Neural progenitor cell (in vitro differentiated cells): ENCODE results near the gene NABP1. TPM values are rescaled to one million over a fixed set of nuclear protein-coding genes. Genes with fewer than 3 reads are reported as not detected.

Experiments
- DNase-seq: peaks from one replicate; pipeline ENCODE4 v3.0.0-alpha.2; 2016; ENCODE audit warnings: low spot score
- H2AFZ ChIP-seq: fragments of 200-600 bp; sonication (generic); replicated peaks from 2 replicates; pipeline ENCODE4 v1.6.1; 2016; ENCODE audit warnings: antibody characterized with exemption
- H3F3A ChIP-seq: fragments of 200-600 bp; sonication (generic); 2 replicates; pipeline ENCODE4 v1.6.1; 2016; ENCODE audit warnings: antibody characterized with exemption, low read depth
- H3K27ac ChIP-seq: fragments of 200-600 bp; sonication (generic); 2 replicates; pipeline ENCODE4 v1.5.1; 2016; ENCODE audit warnings: mild to moderate bottlenecking
- H3K27me3 ChIP-seq: fragments of 200-600 bp; sonication (generic); 2 replicates; pipeline ENCODE4 v1.6.1; 2016; ENCODE audit warnings: mild to moderate bottlenecking, moderate library complexity
- H3K36me3 ChIP-seq: fragments of 200-600 bp; sonication (generic); 2 replicates; pipeline ENCODE4 v1.5.1; 2016
- H3K4me1 ChIP-seq: fragments of 200-600 bp; sonication (generic); 2 replicates; pipeline ENCODE4 v1.6.1; 2016; ENCODE audit warnings: mixed run types
- H3K4me2 ChIP-seq: fragments of 200-600 bp; sonication (generic); 2 replicates; pipeline ENCODE4 v1.6.1; 2016
- H3K4me3 ChIP-seq: fragments of 200-600 bp; sonication (generic); 2 replicates; pipeline ENCODE4 v1.5.1; 2016
- H3K79me2 ChIP-seq: fragments of 200-600 bp; sonication (generic); 2 replicates; pipeline ENCODE4 v1.6.1; 2016; ENCODE audit warnings: low read depth
- H3K9ac ChIP-seq: fragments of 200-600 bp; sonication (generic); 2 replicates; pipeline ENCODE4 v1.6.1; 2016
- H3K9me3 ChIP-seq: fragments of 200-600 bp; sonication (generic); 2 replicates; pipeline ENCODE4 v1.5.1; 2016; ENCODE audit warnings: low read depth
- H4K20me1 ChIP-seq: fragments of 200-600 bp; sonication (generic); 2 replicates; pipeline ENCODE4 v1.6.1; 2016; ENCODE audit warnings: low read depth
- H3K27ac Mint-ChIP-seq: 3 replicates; pipeline ENCODE4 v1.8.0; 2021; ENCODE audit warnings: mixed read lengths
- H3K27me3 Mint-ChIP-seq: 2 replicates; pipeline ENCODE4 v1.8.0; 2022; ENCODE audit warnings: low read depth, mild to moderate bottlenecking, inconsistent platforms, moderate library complexity, mixed read lengths; ENCODE audit not compliant: insufficient read depth
- H3K36me3 Mint-ChIP-seq: 3 replicates; pipeline ENCODE4 v1.8.0; 2021; ENCODE audit warnings: mixed read lengths
- H3K4me1 Mint-ChIP-seq: 3 replicates; pipeline ENCODE4 v1.8.0; 2021; ENCODE audit warnings: mixed read lengths
- H3K4me3 Mint-ChIP-seq: 3 replicates; pipeline ENCODE4 v1.8.0; 2021; ENCODE audit warnings: mild to moderate bottlenecking, moderate library complexity, mixed read lengths
- H3K9me3 Mint-ChIP-seq: 3 replicates; pipeline ENCODE4 v1.8.0; 2020; ENCODE audit warnings: mixed read lengths
- CTCF ChIP-seq: fragments of 200-600 bp; sonication (generic); IDR thresholded peaks from 2 replicates; pipeline ENCODE4 v1.5.1; 2017; ENCODE audit warnings: antibody characterized with exemption, mild to moderate bottlenecking
- EZH2 ChIP-seq: fragments of 200-600 bp; sonication (generic); IDR thresholded peaks from 2 replicates; pipeline ENCODE4 v1.6.1; 2017; ENCODE audit warnings: antibody characterized with exemption, mild to moderate bottlenecking, moderate library complexity
- EZH2phosphoT487 ChIP-seq: fragments of 200-600 bp; sonication (generic); IDR thresholded peaks from 2 replicates; pipeline ENCODE4 v1.6.1; 2017; ENCODE audit warnings: antibody characterized with exemption
- total RNA-seq: library from RNA; depleted of rRNA; stranded (reverse); fragments of >200 nt; gene quantifications from 2 replicates; pipeline ENCODE4 v1.2.3, GENCODE V29; 2015; ENCODE audit warnings: low replicate concordance

The NABP1 gene
- total RNA-seq, 1 donor from 2014 or later, result 2.8 TPM

- Mint-ChIP-seq H3K4me1 (peaks cover 9% of the 10 kb centered on the region), H3K27ac (no peak overlapping the region), H3K4me3 (no peak overlapping the region), H3K27me3 (peaks cover 2% of the 10 kb centered on the region), H3K36me3 (no peaks in the 10 kb centered on the region), H3K9me3 (no peaks in the 10 kb centered on the region)
- peaks cover 17% of the 10 kb centered on the region for H3K4me1 ChIP-seq
- H3K4me2 ChIP-seq, result no peak overlapping the region
- no peak overlapping the region for H3K4me3 ChIP-seq
- H3K9ac ChIP-seq, result no peak overlapping the region
- peaks cover 13% of the 10 kb centered on the region for H3F3A ChIP-seq
- no peak overlapping the region for H2AFZ ChIP-seq
- H3K27ac ChIP-seq, result no peak overlapping the region
- H3K36me3 ChIP-seq, result no peaks in the 10 kb centered on the region
- no peaks in the 10 kb centered on the region for H3K9me3 ChIP-seq
- no peaks in the 10 kb centered on the region for H3K79me2 ChIP-seq
- no peaks in the 10 kb centered on the region for H3K27me3 ChIP-seq
- TF ChIP-seq EZH2phosphoT487, result no peak
- no peak for TF ChIP-seq CTCF
- no peak for TF ChIP-seq EZH2
- no peak for DNase-seq
- no peaks in the 10 kb centered on the region for H4K20me1 ChIP-seq
Measured at GRCh38 chr2:191635333-191636234, 42.4 kb upstream of the NABP1 start.

- TF ChIP-seq EZH2phosphoT487 (no peak), CTCF (no peak), EZH2 (no peak)
- no peak overlapping the region for H3K9ac ChIP-seq
- no peak overlapping the region for H3K27ac ChIP-seq
- H3F3A ChIP-seq, result peaks cover 13% of the 10 kb centered on the region
- H3K27me3 ChIP-seq, result no peaks in the 10 kb centered on the region
- H3K4me1 Mint-ChIP-seq, result peaks cover 9% of the 10 kb centered on the region
- no peaks in the 10 kb centered on the region for H3K79me2 ChIP-seq
- H4K20me1 ChIP-seq, result no peaks in the 10 kb centered on the region
- DNase-seq, result no peak
- no peak overlapping the region for H3K4me3 ChIP-seq
- no peaks in the 10 kb centered on the region for H3K9me3 Mint-ChIP-seq
- H3K27me3 Mint-ChIP-seq, result peaks cover 2% of the 10 kb centered on the region
- no peak overlapping the region for H3K27ac Mint-ChIP-seq
- peaks cover 17% of the 10 kb centered on the region for H3K4me1 ChIP-seq
- H3K4me2 ChIP-seq, result no peak overlapping the region
- no peaks in the 10 kb centered on the region for H3K36me3 Mint-ChIP-seq
- H3K36me3 ChIP-seq, result no peaks in the 10 kb centered on the region
- no peaks in the 10 kb centered on the region for H3K9me3 ChIP-seq
- no peak overlapping the region for H2AFZ ChIP-seq
- no peak overlapping the region for H3K4me3 Mint-ChIP-seq
Measured at GRCh38 chr2:191636235-191636543, 41.7 kb upstream of the NABP1 start.

GRCh38 chr2:191636586-191636985 lies 41.4 kb upstream of the NABP1 start:
- Histone ChIP-seq H3F3A (peaks cover 13% of the 10 kb centered on the region), H3K36me3 (no peaks in the 10 kb centered on the region), H3K4me3 (no peak overlapping the region), H3K9me3 (no peaks in the 10 kb centered on the region), H2AFZ (no peak overlapping the region), H3K9ac (no peak overlapping the region), H4K20me1 (no peaks in the 10 kb centered on the region), H3K79me2 (no peaks in the 10 kb centered on the region), H3K27me3 (no peaks in the 10 kb centered on the region), H3K27ac (no peak overlapping the region), H3K4me1 (peaks cover 17% of the 10 kb centered on the region), H3K4me2 (no peak overlapping the region)
- Mint-ChIP-seq H3K36me3 (no peaks in the 10 kb centered on the region), H3K27me3 (peaks cover 2% of the 10 kb centered on the region), H3K9me3 (no peaks in the 10 kb centered on the region), H3K4me3 (no peak overlapping the region), H3K27ac (no peak overlapping the region), H3K4me1 (peaks cover 9% of the 10 kb centered on the region)
- TF ChIP-seq CTCF (no peak), EZH2 (no peak), EZH2phosphoT487 (no peak)
- no peak for DNase-seq
